Endothelial cell of umbilical vein (primary cell): ENCODE data around the gene SELENOV.

Experiments used
- EZH2 ChIP-seq: IDR thresholded peaks from 2 replicates; pipeline ENCODE4 v1.6.1; 2012; ENCODE audit warnings: borderline replicate concordance, low read depth, mild to moderate bottlenecking, moderate library complexity, low read length, inconsistent platforms; ENCODE audit not compliant: severe bottlenecking
- JUN ChIP-seq: IDR thresholded peaks from 2 replicates; pipeline ENCODE4 v1.6.1; 2011; ENCODE audit warnings: borderline replicate concordance, low read depth; ENCODE audit not compliant: insufficient read length, insufficient read depth
- TF ChIP-seq, protein P1 (sequence below), 2 donors: IDR thresholded peaks; 1 replicate in 1 of 2; 2 replicates in 1 of 2; pipeline ENCODE4 v1.5.1; 2011; ENCODE audit warnings: low read length in 2 of 2, mild to moderate bottlenecking in 2 of 2, moderate library complexity in 2 of 2, control low read depth in 1 of 2, inconsistent platforms in 1 of 2, low read depth in 1 of 2; ENCODE audit not compliant: insufficient read depth in 1 of 2; ENCODE audit errors: extremely low read depth in 1 of 2

DNA sequence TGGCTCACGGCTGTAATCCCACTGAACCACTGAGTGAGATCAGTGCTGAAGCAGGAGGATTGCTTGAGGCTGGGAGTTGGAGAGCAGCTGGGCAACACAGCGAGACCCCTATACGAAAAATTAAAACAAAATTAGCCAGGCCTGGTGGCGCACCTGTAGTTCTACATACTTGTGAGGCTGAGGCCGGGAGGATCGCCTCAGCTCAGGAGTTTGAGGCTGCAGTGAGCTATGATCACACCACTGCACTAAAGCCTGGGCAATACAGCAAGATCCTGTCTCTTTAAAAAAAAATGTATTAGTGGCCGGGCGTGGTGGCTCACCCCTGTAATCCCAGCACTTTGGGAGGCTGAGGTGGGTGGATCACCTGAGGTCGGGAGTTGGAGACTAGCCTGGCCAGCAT is 6.3 kb upstream of the SELENOV start:
- TF ChIP-seq, protein P1, sequence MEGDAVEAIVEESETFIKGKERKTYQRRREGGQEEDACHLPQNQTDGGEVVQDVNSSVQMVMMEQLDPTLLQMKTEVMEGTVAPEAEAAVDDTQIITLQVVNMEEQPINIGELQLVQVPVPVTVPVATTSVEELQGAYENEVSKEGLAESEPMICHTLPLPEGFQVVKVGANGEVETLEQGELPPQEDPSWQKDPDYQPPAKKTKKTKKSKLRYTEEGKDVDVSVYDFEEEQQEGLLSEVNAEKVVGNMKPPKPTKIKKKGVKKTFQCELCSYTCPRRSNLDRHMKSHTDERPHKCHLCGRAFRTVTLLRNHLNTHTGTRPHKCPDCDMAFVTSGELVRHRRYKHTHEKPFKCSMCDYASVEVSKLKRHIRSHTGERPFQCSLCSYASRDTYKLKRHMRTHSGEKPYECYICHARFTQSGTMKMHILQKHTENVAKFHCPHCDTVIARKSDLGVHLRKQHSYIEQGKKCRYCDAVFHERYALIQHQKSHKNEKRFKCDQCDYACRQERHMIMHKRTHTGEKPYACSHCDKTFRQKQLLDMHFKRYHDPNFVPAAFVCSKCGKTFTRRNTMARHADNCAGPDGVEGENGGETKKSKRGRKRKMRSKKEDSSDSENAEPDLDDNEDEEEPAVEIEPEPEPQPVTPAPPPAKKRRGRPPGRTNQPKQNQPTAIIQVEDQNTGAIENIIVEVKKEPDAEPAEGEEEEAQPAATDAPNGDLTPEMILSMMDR (IDR thresholded peaks at IDR 0.05; ENCODE audit: extremely low read depth in 1 of 2, insufficient read depth in 1 of 2, low read depth in 1 of 2, low read length in 2 of 2): no peak
- TF ChIP-seq EZH2 (no peak), JUN (no peak)
